Smooth muscle cell (in vitro differentiated cells): ENCODE data around the gene TMSB4Y. TPM values are rescaled to one million over a fixed set of nuclear protein-coding genes. Genes with fewer than 3 reads are reported as not detected.

ENCODE experiments used
- DNase-seq: peaks from one replicate; lab custom pipeline; 2025; ENCODE audit not compliant: unreplicated experiment; lab: John Stamatoyannopoulos, UW
- H2AFZ ChIP-seq: fragments of 200-600 bp; sonication (generic); 2 replicates; pipeline ENCODE4 v1.6.0; 2016; ENCODE audit warnings: antibody characterized with exemption, low read depth, mild to moderate bottlenecking
- H3F3A ChIP-seq: fragments of 200-600 bp; sonication (generic); 2 replicates; pipeline ENCODE4 v1.6.0; 2017; ENCODE audit warnings: antibody characterized with exemption, low read depth
- H3K27ac ChIP-seq: fragments of 200-600 bp; sonication (generic); 2 replicates; pipeline ENCODE4 v1.5.1; 2016; ENCODE audit warnings: low read depth, mild to moderate bottlenecking
- H3K27me3 ChIP-seq: fragments of 200-600 bp; sonication (generic); 2 replicates; pipeline ENCODE4 v1.6.1; 2016; ENCODE audit warnings: low read depth, mild to moderate bottlenecking
- H3K36me3 ChIP-seq: fragments of 200-600 bp; sonication (generic); 2 replicates; pipeline ENCODE4 v1.5.1; 2016; ENCODE audit warnings: low read depth
- H3K4me1 ChIP-seq: fragments of 200-600 bp; sonication (generic); 2 replicates; pipeline ENCODE4 v1.5.1; 2016; ENCODE audit warnings: low read depth
- H3K4me2 ChIP-seq: fragments of 200-600 bp; sonication (generic); 2 replicates; pipeline ENCODE4 v1.6.0; 2016; ENCODE audit warnings: mild to moderate bottlenecking
- H3K4me3 ChIP-seq: fragments of 200-600 bp; sonication (generic); 2 replicates; pipeline ENCODE4 v1.5.1; 2016; ENCODE audit warnings: mild to moderate bottlenecking
- H3K79me2 ChIP-seq: fragments of 200-600 bp; sonication (generic); 2 replicates; pipeline ENCODE4 v1.6.0; 2016; ENCODE audit warnings: low read depth, mild to moderate bottlenecking
- H3K9ac ChIP-seq: fragments of 200-600 bp; sonication (generic); 2 replicates; pipeline ENCODE4 v1.6.0; 2016; ENCODE audit warnings: low read depth
- H3K9me3 ChIP-seq: fragments of 200-600 bp; sonication (generic); replicated peaks from 2 replicates; pipeline ENCODE4 v1.5.1; 2016; ENCODE audit warnings: low read depth
- H4K20me1 ChIP-seq: fragments of 200-600 bp; sonication (generic); 2 replicates; pipeline ENCODE4 v1.6.0; 2016; ENCODE audit warnings: low read depth
- WGBS: methylation state at CpG from one replicate; pipeline ENCODE4 v1.1.7; 2016; ENCODE audit warnings: low lambda C conversion rate; 5-methylcytosine and 5-hydroxymethylcytosine counted together
- polyA plus RNA-seq: library from polyadenylated mRNA; unstranded; fragments of >200 nt; fragmentation: Nextera tagmentation; extraction: Ambion mirVana; gene quantifications from 2 replicates; pipeline ENCODE4 v1.2.1, GENCODE V29; 2016
- total RNA-seq: library from RNA; depleted of rRNA; stranded (reverse); fragments of >200 nt; gene quantifications from 2 replicates; pipeline ENCODE4 v1.2.3, GENCODE V29; 2014
- TF ChIP-seq, protein P1 (sequence below): fragments of 200-600 bp; sonication (generic); IDR thresholded peaks from 2 replicates; pipeline ENCODE4 v1.5.1; 2017; ENCODE audit warnings: borderline replicate concordance, mild to moderate bottlenecking, antibody characterized with exemption; ENCODE audit not compliant: insufficient read depth, poor library complexity, severe bottlenecking

TMSB4Y gene
- total RNA-seq (not detected in 2 replicates), polyA plus RNA-seq (not detected in 2 replicates)

DNA sequence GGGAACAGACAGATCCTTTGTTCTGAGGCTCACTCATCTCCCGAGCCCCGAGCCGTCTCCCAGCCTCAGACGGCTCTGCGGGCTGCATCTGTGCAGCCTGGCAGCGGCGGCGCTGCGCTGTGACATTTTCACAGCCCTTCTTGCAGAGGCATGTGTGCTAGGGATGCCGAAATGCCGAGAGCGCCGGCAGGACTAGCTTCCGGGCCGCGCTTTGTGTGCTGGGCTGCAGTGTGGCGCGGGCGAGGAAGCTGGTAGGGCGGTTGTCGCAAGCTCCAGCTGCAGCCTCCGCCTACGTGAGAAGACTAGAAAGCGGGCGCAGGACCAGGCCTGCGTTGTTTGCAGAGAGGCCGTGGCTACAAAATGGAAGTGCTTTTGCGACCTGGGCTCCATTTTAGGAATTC lies at the start of gene TMSB4Y:
Gene TMSB4Y, plus strand, starts transcription at position 332 of the 401 bp plus-strand sequence.
- no peaks in the 10 kb centered on the region for H3F3A ChIP-seq
- WGBS, result no CpG with 5 or more reads among the region's 28 CpGs
- no peaks in the 10 kb centered on the region for H3K27me3 ChIP-seq
- H3K4me3 ChIP-seq, result no peak within 1 kb of the TSS
- H3K9me3 ChIP-seq, result no peaks in the 10 kb centered on the region
- TF ChIP-seq, protein P1, sequence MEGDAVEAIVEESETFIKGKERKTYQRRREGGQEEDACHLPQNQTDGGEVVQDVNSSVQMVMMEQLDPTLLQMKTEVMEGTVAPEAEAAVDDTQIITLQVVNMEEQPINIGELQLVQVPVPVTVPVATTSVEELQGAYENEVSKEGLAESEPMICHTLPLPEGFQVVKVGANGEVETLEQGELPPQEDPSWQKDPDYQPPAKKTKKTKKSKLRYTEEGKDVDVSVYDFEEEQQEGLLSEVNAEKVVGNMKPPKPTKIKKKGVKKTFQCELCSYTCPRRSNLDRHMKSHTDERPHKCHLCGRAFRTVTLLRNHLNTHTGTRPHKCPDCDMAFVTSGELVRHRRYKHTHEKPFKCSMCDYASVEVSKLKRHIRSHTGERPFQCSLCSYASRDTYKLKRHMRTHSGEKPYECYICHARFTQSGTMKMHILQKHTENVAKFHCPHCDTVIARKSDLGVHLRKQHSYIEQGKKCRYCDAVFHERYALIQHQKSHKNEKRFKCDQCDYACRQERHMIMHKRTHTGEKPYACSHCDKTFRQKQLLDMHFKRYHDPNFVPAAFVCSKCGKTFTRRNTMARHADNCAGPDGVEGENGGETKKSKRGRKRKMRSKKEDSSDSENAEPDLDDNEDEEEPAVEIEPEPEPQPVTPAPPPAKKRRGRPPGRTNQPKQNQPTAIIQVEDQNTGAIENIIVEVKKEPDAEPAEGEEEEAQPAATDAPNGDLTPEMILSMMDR, result no peak
- no peaks in the 10 kb centered on the region for H3K36me3 ChIP-seq
- H3K27ac ChIP-seq, result no peak within 1 kb of the TSS
- no peak within 1 kb of the TSS for H2AFZ ChIP-seq
- H3K9ac ChIP-seq, result no peak within 1 kb of the TSS
- no peaks in the 10 kb centered on the region for H4K20me1 ChIP-seq
- no peaks in the 10 kb centered on the region for H3K79me2 ChIP-seq
- no peak for DNase-seq
- H3K4me2 ChIP-seq, result no peak within 1 kb of the TSS
- H3K4me1 ChIP-seq, result no peaks in the 10 kb centered on the region

DNA sequence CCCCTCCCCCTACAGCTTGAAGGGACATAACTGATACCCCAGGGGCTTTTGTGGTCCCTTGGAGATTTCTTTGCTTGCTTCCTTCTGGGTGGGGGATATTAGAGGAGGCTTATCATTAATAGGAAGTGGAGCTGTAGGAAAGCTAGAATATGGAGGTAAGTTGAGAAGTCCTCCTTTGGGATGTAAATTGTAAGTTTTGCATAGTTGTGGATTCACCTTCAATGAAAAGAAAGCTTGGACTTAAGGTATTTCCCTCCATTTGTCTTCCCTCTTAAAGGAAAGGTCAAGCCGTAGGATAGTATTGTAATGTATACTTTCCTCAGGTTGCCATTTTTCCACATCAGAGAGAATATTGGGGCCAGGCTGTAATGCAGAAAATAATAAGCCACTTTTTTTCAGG lies 39.5 kb upstream of the TMSB4Y start:
- H3F3A ChIP-seq, result no peaks in the 10 kb centered on the region
- no peak overlapping the region for H3K4me3 ChIP-seq
- TF ChIP-seq, protein P1, result no peak
- H3K9me3 ChIP-seq, result no peaks in the 10 kb centered on the region
- H3K27me3 ChIP-seq, result no peaks in the 10 kb centered on the region
- H3K36me3 ChIP-seq, result no peaks in the 10 kb centered on the region
- H3K9ac ChIP-seq, result no peak overlapping the region
- H3K4me1 ChIP-seq, result no peaks in the 10 kb centered on the region
- no CpG with 5 or more reads among the region's 1 CpG for WGBS
- no peaks in the 10 kb centered on the region for H3K79me2 ChIP-seq
- DNase-seq, result no peak
- H3K27ac ChIP-seq, result no peak overlapping the region
- H2AFZ ChIP-seq, result no peak overlapping the region
- no peaks in the 10 kb centered on the region for H4K20me1 ChIP-seq
- no peak overlapping the region for H3K4me2 ChIP-seq

DNA sequence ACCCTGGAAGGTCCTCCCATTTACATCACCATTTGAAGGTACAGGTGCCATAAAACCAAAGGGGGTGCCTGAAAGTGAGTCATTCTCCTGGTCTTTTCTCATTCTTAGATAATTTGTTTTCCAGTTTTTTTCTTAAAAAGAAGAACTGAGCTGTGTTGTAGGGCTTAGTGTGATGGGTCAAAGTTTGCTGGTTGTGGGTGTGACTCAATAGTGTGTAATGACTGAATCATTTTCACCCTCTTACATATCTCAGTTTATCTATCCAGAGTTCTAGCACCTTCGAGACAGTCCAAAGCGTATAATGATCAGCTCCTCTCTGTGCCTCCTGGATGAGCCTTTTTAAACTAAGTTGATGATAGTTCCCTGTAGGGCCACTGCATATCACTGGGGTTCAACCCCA lies 32.6 kb upstream of the TMSB4Y start:
- Histone ChIP-seq H3K36me3 (no peaks in the 10 kb centered on the region), H3K27me3 (no peaks in the 10 kb centered on the region), H3K9ac (no peak overlapping the region), H3K79me2 (no peaks in the 10 kb centered on the region), H4K20me1 (no peaks in the 10 kb centered on the region), H3K9me3 (no peaks in the 10 kb centered on the region), H3K4me2 (no peak overlapping the region), H3K4me3 (no peak overlapping the region), H3K27ac (no peak overlapping the region), H3F3A (no peaks in the 10 kb centered on the region), H2AFZ (no peak overlapping the region), H3K4me1 (no peaks in the 10 kb centered on the region)
- no peak for DNase-seq
- WGBS, result no CpG with 5 or more reads among the region's 2 CpGs
- TF ChIP-seq, protein P1, result no peak

DNA sequence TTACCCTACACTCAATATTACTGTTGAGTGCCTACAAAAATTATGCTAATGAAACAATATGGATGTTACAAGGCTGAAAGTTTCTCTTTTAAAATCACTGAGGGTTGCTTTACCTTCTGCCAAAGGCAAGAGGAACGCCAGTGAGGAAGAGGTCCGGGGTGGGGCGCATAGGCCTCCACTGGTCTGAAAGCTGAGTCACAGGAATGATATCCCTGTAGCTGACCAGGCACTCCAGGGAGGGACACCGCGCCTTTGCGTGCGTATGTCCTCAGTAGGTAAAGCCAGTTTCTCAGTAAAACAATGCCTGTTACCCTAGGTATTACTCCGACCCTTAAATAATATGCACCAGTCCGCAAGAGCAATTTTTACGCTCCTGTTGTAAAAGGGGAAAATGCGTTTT lies 1.4 kb upstream of the TMSB4Y start:
- TF ChIP-seq, protein P1, result no peak
- H3K79me2 ChIP-seq, result no peaks in the 10 kb centered on the region
- no peaks in the 10 kb centered on the region for H3K27me3 ChIP-seq
- no peak overlapping the region for H2AFZ ChIP-seq
- no CpG with 5 or more reads among the region's 11 CpGs for WGBS
- no peak overlapping the region for H3K9ac ChIP-seq
- H3K4me3 ChIP-seq, result no peak overlapping the region
- H3K9me3 ChIP-seq, result no peaks in the 10 kb centered on the region
- DNase-seq, result no peak
- no peaks in the 10 kb centered on the region for H4K20me1 ChIP-seq
- H3K4me2 ChIP-seq, result no peak overlapping the region
- H3K36me3 ChIP-seq, result no peaks in the 10 kb centered on the region
- H3K4me1 ChIP-seq, result no peaks in the 10 kb centered on the region
- H3K27ac ChIP-seq, result no peak overlapping the region
- H3F3A ChIP-seq, result no peaks in the 10 kb centered on the region
